H1 (cell line): ENCODE results near the gene CREB3L1. TPM values are rescaled to one million over a fixed set of nuclear protein-coding genes. Genes with fewer than 3 reads are reported as not detected.
A peak's percentile ranks its signal among the peaks of the same experiment; 100 is the strongest.

ENCODE experiments used
- ASH2L ChIP-seq: fragments of 200-600, 300-600 bp; sonication (generic); IDR thresholded peaks from one replicate; pipeline ENCODE4 v1.7.1; 2017; ENCODE audit warnings: low read length
- ATF2 ChIP-seq: IDR thresholded peaks from 2 replicates; pipeline ENCODE4 v1.6.1; 2012; ENCODE audit warnings: low read length, inconsistent platforms
- BCL11A ChIP-seq, 2 experiments: IDR thresholded peaks; one replicate each; pipeline ENCODE4 v1.6.1; 2011; ENCODE audit warnings: low read depth in 2 of 2, low read length in 2 of 2, mild to moderate bottlenecking in 2 of 2
- BRCA1 ChIP-seq: IDR thresholded peaks from 2 replicates; pipeline ENCODE4 v1.6.1; 2012; ENCODE audit warnings: low read depth, low read length, improper control_type of control experiment
- CBX8 ChIP-seq: fragments of 300-800, 300-1000 bp; sonication (generic); IDR thresholded peaks from 2 replicates; pipeline ENCODE4 v1.7.1; 2016; ENCODE audit warnings: low read depth, low read length, borderline replicate concordance
- CREB1 ChIP-seq: IDR thresholded peaks from 2 replicates; pipeline ENCODE4 v1.6.1; 2012; ENCODE audit warnings: inconsistent platforms
- EGR1 ChIP-seq: IDR thresholded peaks from 2 replicates; pipeline ENCODE4 v1.6.1; 2011; ENCODE audit warnings: low read depth, low read length, borderline replicate concordance
- HDAC2 ChIP-seq, 2 experiments: fragments of 300-600 bp in 1 of 2; sonication (generic) in 1 of 2; IDR thresholded peaks; 2 replicates each; pipeline ENCODE4 v1.6.1; 2011 to 2012; ENCODE audit warnings: low read depth in 2 of 2, low read length in 2 of 2, mild to moderate bottlenecking in 2 of 2, moderate library complexity in 2 of 2, borderline replicate concordance in 1 of 2, inconsistent platforms in 1 of 2
- JUN ChIP-seq: IDR thresholded peaks from 2 replicates; pipeline ENCODE4 v1.6.1; 2011; ENCODE audit warnings: low read depth, mild to moderate bottlenecking, improper control_type of control experiment, low read length
- KDM4A ChIP-seq: IDR thresholded peaks from one replicate; pipeline ENCODE4 v1.7.1; 2012; ENCODE audit warnings: low read depth, mild to moderate bottlenecking, moderate library complexity, low read length, inconsistent platforms; ENCODE audit not compliant: severe bottlenecking
- MAFK ChIP-seq: IDR thresholded peaks from 2 replicates; pipeline ENCODE4 v1.6.1; 2012; ENCODE audit warnings: low read depth, mild to moderate bottlenecking, improper control_type of control experiment, low read length
- RXRA ChIP-seq: IDR thresholded peaks from 2 replicates; pipeline ENCODE4 v1.6.1; 2011; ENCODE audit warnings: low read depth, mild to moderate bottlenecking, low read length, moderate library complexity; ENCODE audit not compliant: insufficient read depth
- SP1 ChIP-seq: IDR thresholded peaks from 2 replicates; pipeline ENCODE4 v1.6.1; 2011; ENCODE audit warnings: low read depth, low read length
- SP4 ChIP-seq: IDR thresholded peaks from 2 replicates; pipeline ENCODE4 v1.6.1; 2012; ENCODE audit warnings: low read length, inconsistent platforms
- TAF1 ChIP-seq: IDR thresholded peaks from 2 replicates; pipeline ENCODE4 v1.6.1; 2011; ENCODE audit warnings: mild to moderate bottlenecking, low read depth, low read length
- TAF7 ChIP-seq: optimal IDR thresholded peaks from 2 replicates; pipeline ENCODE3; 2011; ENCODE audit warnings: low read depth, mild to moderate bottlenecking, inconsistent platforms, low read length, moderate library complexity, borderline replicate concordance
- TBP ChIP-seq: IDR thresholded peaks from 2 replicates; pipeline ENCODE4 v1.6.1; 2011; ENCODE audit warnings: low read depth, low read length, improper control_type of control experiment
- TCF12 ChIP-seq: IDR thresholded peaks from 2 replicates; pipeline ENCODE4 v1.6.1; 2011; ENCODE audit warnings: low read depth, mild to moderate bottlenecking, low read length
- polyA plus RNA-seq, 7 experiments: library from polyadenylated mRNA; depleted of rRNA in 3 of 7; stranded (reverse) in 5 of 7; unstranded in 2 of 7; fragments of >200 nt in 5 of 7; fragments of 200-250 nt in 2 of 7; gene quantifications; 1 replicate in 5 of 7; 2 replicates in 1 of 7; 4 replicates in 1 of 7; pipeline versions ENCODE4 v1.2.1 to v1.2.3, GENCODE V29; 2011 to 2013; ENCODE audit warnings: missing spikeins in 2 of 7, mixed read lengths in 2 of 7
- total RNA-seq: library from RNA; stranded (reverse); fragmentation: NEBNext Ultra II Directional; extraction: Animal tissue kit (Norgen Biotek cat#: 25700); gene quantifications from 2 replicates; pipeline ENCODE4 v1.2.1, GENCODE V29; 2021

The CREB3L1 gene
- total and polyA plus RNA-seq, 2 of the 8 experiments (the other 6 are each of a cell fraction or from before 2014, with no cell fraction given) = 4.1 to 12.7 TPM

- TF ChIP-seq TAF1 (no peak), KDM4A (no peak), ASH2L (peak; percentile 96), TBP (no peak), CBX8 (no peak), TAF7 (no peak), MAFK (no peak), TCF12 (no peak), HDAC2 (IDR thresholded peaks at IDR 0.05; ENCODE audit: borderline replicate concordance in 1 of 2, low read depth in 2 of 2, low read length in 2 of 2) (peak; percentile 90 to 97; a peak in 2 of 4 replicates), SP4 (no peak), CREB1 (peak; percentile 44; the same call in 1 of the 2 replicates), SP1 (peak; percentile 80), BCL11A (IDR thresholded peaks at IDR 0.05; ENCODE audit: low read depth in 2 of 2, low read length in 2 of 2) (no peak), JUN (no peak), BRCA1 (no peak), RXRA (no peak), ATF2 (no peak; the same call in 1 of the 2 replicates), EGR1 (no peak)
These were observed 61.7 kb downstream of the CREB3L1 start (continued) for GRCh38 chr11:46338988-46339666.
